DOHH2 (cell line): Measurements from ENCODE around the gene CDK14.

ENCODE experiments used
- CTCF ChIP-seq: fragments of 200-600 bp; sonication (generic); IDR thresholded peaks from one replicate; pipeline ENCODE4 v1.5.1; 2014; ENCODE audit warnings: antibody characterized with exemption, mild to moderate bottlenecking, low read depth, low read length; ENCODE audit not compliant: poor library complexity, severe bottlenecking
- EZH2phosphoT487 ChIP-seq: fragments of 200-600 bp; sonication (generic); IDR thresholded peaks from 2 replicates; pipeline ENCODE4 v1.6.1; 2017; ENCODE audit warnings: borderline replicate concordance, mild to moderate bottlenecking, antibody characterized with exemption, low read length, moderate library complexity, mixed read lengths

DNA sequence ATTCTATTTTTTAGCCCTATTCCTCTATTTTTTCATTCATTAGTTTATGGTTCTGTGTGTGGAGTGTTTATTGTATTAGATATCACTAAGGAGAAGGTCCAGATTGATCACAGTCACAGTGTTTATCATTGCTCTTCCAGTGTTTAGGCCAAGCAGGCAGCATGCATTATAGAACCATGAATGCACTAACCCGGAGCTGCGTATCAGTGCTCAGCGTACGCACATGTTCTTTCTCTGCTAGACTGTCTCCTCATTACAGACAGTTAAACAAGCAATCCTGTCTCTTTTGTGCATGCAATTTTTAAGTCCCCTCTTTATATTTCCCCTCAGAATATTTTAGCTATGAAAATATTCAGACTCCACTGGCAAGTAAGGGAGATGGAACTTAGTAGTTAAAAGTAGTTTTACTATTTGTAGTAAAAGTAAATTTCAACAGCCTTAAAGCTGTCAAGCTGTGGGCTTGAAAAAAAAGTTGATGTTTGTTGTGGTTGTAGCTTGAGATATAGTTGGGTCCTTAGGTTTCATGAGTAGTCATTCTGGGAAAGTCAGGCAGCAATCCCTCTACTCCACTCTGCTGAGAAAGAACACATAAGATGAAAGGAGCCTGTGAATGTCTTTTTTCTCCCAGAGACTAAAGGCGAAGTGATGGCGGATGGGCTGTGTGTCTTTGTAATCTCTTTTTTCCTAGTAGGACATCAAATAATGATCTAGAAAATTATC lies 260.4 kb downstream of the CDK14 start:
- no peak for TF ChIP-seq CTCF
- TF ChIP-seq EZH2phosphoT487, result no peak
